HepG2 (cell line): ENCODE measurements around the gene KLB. TPM values are rescaled to one million over a fixed set of nuclear protein-coding genes. Genes with fewer than 3 reads are reported as not detected.
A peak's percentile ranks its signal among the peaks of the same experiment; 100 is the strongest.

Source experiments
- DBP ChIP-seq: sonication (generic); formaldehyde crosslinking; IDR thresholded peaks from 2 replicates; pipeline ENCODE4 v1.4.0; 2020; ENCODE audit warnings: missing genetic modification reagents; ENCODE audit errors: not compliant biosample characterization
- FOXO1 ChIP-seq: sonication (generic); formaldehyde crosslinking; IDR thresholded peaks from 2 replicates; pipeline ENCODE4 v1.4.0; 2020; ENCODE audit warnings: missing genetic modification reagents
- GFI1 ChIP-seq: sonication (generic); formaldehyde crosslinking; IDR thresholded peaks from 2 replicates; pipeline ENCODE4 v1.5.0; 2020; ENCODE audit warnings: missing genetic modification reagents, mild to moderate bottlenecking, borderline replicate concordance
- IRF2 ChIP-seq: IDR thresholded peaks from 2 replicates; pipeline ENCODE4 v1.6.1; 2018; ENCODE audit warnings: missing genetic modification reagents, missing compliant biosample characterization
- SALL1 ChIP-seq: sonication (generic); formaldehyde crosslinking; IDR thresholded peaks from 2 replicates; pipeline ENCODE4 v1.8.0; 2022; ENCODE audit warnings: mild to moderate bottlenecking, missing genetic modification reagents
- SRF ChIP-seq: IDR thresholded peaks from 2 replicates; pipeline ENCODE4 v1.6.1; 2011; ENCODE audit warnings: mild to moderate bottlenecking, low read depth, low read length, moderate library complexity
- ZBTB40 ChIP-seq, 2 experiments: fragments of 450-650 bp in 1 of 2; sonication (generic) in 1 of 2; formaldehyde crosslinking in 1 of 2; IDR thresholded peaks; 2 replicates each; pipeline versions ENCODE4 v1.6.1 to v1.8.0; 2016 to 2022; ENCODE audit warnings: antibody characterized with exemption in 1 of 2, mild to moderate bottlenecking in 1 of 2, missing genetic modification reagents in 1 of 2
- ZFP1 ChIP-seq: IDR thresholded peaks from 2 replicates; pipeline ENCODE4 v1.6.1; 2016
- ZFP82 ChIP-seq: sonication (generic); formaldehyde crosslinking; IDR thresholded peaks from 2 replicates; pipeline ENCODE4 v1.5.1; 2020; ENCODE audit warnings: mild to moderate bottlenecking, missing genetic modification reagents, borderline replicate concordance
- ZNF282 ChIP-seq: fragments of 450-650 bp; IDR thresholded peaks from 2 replicates; pipeline ENCODE4 v1.6.1; 2018; ENCODE audit not compliant: partially characterized antibody
- ZNF468 ChIP-seq: sonication (generic); formaldehyde crosslinking; IDR thresholded peaks from 2 replicates; pipeline ENCODE4 v1.8.0; 2022; ENCODE audit warnings: mild to moderate bottlenecking, moderate library complexity, missing genetic modification reagents
- ZNF530 ChIP-seq: sonication (generic); formaldehyde crosslinking; IDR thresholded peaks from 2 replicates; pipeline ENCODE4 v1.5.0; 2020; ENCODE audit warnings: low read depth, mild to moderate bottlenecking, missing genetic modification reagents
- ZNF552 ChIP-seq: sonication (generic); formaldehyde crosslinking; IDR thresholded peaks from 2 replicates; pipeline ENCODE4 v1.9.0; 2022; ENCODE audit warnings: missing genetic modification reagents, mild to moderate bottlenecking, borderline replicate concordance
- ZNF772 ChIP-seq: sonication (generic); formaldehyde crosslinking; IDR thresholded peaks from 2 replicates; pipeline ENCODE4 v1.5.0; 2020; ENCODE audit warnings: mild to moderate bottlenecking, missing genetic modification reagents
- ZNF788 ChIP-seq: sonication (generic); formaldehyde crosslinking; IDR thresholded peaks from 2 replicates; pipeline ENCODE4 v1.5.0; 2020; ENCODE audit warnings: mild to moderate bottlenecking, missing genetic modification reagents, borderline replicate concordance
- ZNF800 ChIP-seq: sonication (generic); formaldehyde crosslinking; IDR thresholded peaks from 2 replicates; pipeline ENCODE4 v1.4.0; 2020; ENCODE audit warnings: missing genetic modification reagents
- ZSCAN30 ChIP-seq: sonication (generic); formaldehyde crosslinking; IDR thresholded peaks from 2 replicates; pipeline ENCODE4 v1.5.0; 2020; ENCODE audit warnings: mild to moderate bottlenecking, missing genetic modification reagents
- polyA plus RNA-seq, 8 experiments: library from polyadenylated mRNA; depleted of rRNA in 3 of 8; stranded (reverse) in 7 of 8; unstranded in 1 of 8; fragments of >200 nt; fragmentation: Illumina TruSeq in 4 of 8; extraction: Trizol in 4 of 8; gene quantifications; 2 replicates each; pipeline versions ENCODE4 v1.2.1 to v1.2.3, GENCODE V29; 2011 to 2016; ENCODE audit warnings: low read depth in 4 of 8, missing spikeins in 1 of 8, mixed read lengths in 1 of 8; ENCODE audit not compliant: insufficient read depth in 1 of 8
- total RNA-seq, 5 experiments: library from RNA; depleted of rRNA; stranded (reverse); fragments of >200 nt; fragmentation: Illumina TruSeq; extraction: Trizol; gene quantifications; 2 replicates each; pipeline ENCODE4 v1.2.3, GENCODE V29; 2016; ENCODE audit warnings: low read depth in 1 of 5

KLB gene
- total and polyA plus RNA-seq, 2 of the 13 experiments (the other 11 are each of a cell fraction or from before 2014, with no cell fraction given) = 25.3 to 82.0 TPM

DNA sequence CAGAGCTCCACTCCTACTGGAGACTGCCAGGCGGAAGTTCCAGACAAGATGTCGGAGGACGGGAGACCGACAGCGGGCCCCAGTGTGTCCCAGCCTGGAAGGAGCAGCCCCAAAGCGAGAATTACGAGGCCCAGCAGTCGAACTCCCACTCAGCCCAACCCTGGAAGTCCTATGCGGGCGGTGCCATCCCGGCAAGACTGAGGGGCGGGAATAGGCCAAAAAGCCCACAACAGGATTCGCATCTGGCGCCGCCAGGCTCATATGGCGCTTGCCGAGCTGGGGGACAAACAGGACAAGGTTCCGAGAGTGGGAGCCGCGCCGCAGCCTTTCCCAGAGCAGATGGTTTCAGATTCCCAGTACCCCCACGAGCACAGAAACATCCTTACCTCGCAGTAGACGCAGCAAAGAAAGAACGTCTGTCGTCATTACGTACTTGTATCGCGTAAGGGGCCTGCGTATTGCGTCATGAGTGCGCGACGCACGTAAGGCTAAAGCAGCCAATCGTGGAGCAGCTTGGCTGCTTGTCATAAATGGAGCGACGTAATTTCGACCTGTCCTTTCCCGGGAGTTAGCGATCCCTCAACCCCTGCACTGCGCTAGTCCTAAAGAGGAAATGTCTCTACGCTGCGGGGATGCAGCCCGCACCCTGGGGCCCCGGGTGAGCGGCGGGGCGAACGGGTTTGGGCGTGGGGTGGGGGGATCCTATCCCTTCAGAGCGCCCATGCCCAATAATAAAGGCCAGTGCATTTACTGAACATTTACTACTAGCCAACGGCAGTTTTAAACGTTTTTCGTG lies 52.0 kb downstream of the KLB start, which contains the start of the genes LIAS and RPL9 (continued):
- no peak for TF ChIP-seq ZBTB40 (IDR thresholded peaks at IDR 0.05)
- TF ChIP-seq ZBTB40 (CRISPR knock-in tag; IDR thresholded peaks at IDR 0.05) = peak; percentile 85
- peak; percentile 88 for TF ChIP-seq ZNF772
- TF ChIP-seq SRF = peak; percentile 31; the same call in 1 of the 2 replicates
- TF ChIP-seq DBP (CRISPR knock-in tag) = no peak
- TF ChIP-seq ZNF552 (CRISPR knock-in tag) = 0 out of 2 replicates have a peak, but pooled peaks have one; percentile 66
- no peak; the same call in 1 of the 2 replicates for TF ChIP-seq ZNF530 (CRISPR knock-in tag)
- TF ChIP-seq ZNF800 (CRISPR knock-in tag) = 0 out of 2 replicates have a peak, but pooled peaks have one; percentile 67
- no peak for TF ChIP-seq ZNF282
- 0 out of 2 replicates have a peak, but pooled peaks have one; percentile 80 for TF ChIP-seq ZFP82 (CRISPR knock-in tag)
- TF ChIP-seq IRF2 (CRISPR knock-in tag) = peak; percentile 95
- TF ChIP-seq GFI1 = peak; percentile 17; the same call in 1 of the 2 replicates
- TF ChIP-seq FOXO1 = no peak; the same call in 1 of the 2 replicates
- TF ChIP-seq ZNF468 (CRISPR knock-in tag) = no peak
- TF ChIP-seq ZSCAN30 = 0 out of 2 replicates have a peak, but pooled peaks have one; percentile 15
- peak; percentile 37; the same call in 1 of the 2 replicates for TF ChIP-seq ZFP1
- TF ChIP-seq SALL1 (CRISPR knock-in tag) = peak; percentile 78
- peak; percentile 74; the same call in 1 of the 2 replicates for TF ChIP-seq ZNF788 (CRISPR knock-in tag)
